NB4 (cell line): Measurements from ENCODE around the gene STARD3.

Experiments
- MYC ChIP-seq: IDR thresholded peaks from 2 replicates; pipeline ENCODE4 v1.6.1; 2011; ENCODE audit warnings: low read depth, low read length
- POLR2A ChIP-seq: IDR thresholded peaks from 2 replicates; pipeline ENCODE4 v1.6.1; 2011; ENCODE audit warnings: mild to moderate bottlenecking; ENCODE audit not compliant: insufficient read length; ENCODE audit errors: extremely low read depth
- TF ChIP-seq, protein P1 (sequence below): IDR thresholded peaks from one replicate; pipeline ENCODE4 v1.5.1; 2012; ENCODE audit warnings: low read depth, low read length
- TF ChIP-seq, protein P2 (sequence below): IDR thresholded peaks from 2 replicates; pipeline ENCODE4 v1.6.1; 2011; ENCODE audit warnings: low read depth, low read length

DNA sequence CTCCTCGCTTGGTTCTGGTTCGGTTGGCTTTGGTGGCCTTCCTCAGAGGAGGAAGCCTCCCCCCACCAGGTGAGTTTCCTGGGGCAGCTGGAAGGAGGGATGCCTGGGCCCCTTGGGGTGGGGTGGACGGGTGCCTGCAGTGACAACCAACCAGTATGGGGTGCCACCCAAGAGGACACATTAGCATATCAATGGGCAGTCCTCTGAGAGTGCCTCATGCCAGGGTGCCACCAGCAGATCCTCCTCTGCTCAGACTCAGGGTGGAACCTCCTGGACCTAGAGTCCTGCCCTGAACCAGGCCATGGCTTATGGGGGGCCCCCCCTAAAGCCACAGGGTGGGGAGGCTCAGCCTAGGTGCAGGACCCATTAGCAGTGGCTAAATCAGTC lies 7.5 kb upstream of the STARD3 start:
- TF ChIP-seq, protein P1, sequence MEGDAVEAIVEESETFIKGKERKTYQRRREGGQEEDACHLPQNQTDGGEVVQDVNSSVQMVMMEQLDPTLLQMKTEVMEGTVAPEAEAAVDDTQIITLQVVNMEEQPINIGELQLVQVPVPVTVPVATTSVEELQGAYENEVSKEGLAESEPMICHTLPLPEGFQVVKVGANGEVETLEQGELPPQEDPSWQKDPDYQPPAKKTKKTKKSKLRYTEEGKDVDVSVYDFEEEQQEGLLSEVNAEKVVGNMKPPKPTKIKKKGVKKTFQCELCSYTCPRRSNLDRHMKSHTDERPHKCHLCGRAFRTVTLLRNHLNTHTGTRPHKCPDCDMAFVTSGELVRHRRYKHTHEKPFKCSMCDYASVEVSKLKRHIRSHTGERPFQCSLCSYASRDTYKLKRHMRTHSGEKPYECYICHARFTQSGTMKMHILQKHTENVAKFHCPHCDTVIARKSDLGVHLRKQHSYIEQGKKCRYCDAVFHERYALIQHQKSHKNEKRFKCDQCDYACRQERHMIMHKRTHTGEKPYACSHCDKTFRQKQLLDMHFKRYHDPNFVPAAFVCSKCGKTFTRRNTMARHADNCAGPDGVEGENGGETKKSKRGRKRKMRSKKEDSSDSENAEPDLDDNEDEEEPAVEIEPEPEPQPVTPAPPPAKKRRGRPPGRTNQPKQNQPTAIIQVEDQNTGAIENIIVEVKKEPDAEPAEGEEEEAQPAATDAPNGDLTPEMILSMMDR, result no peak
- no peak for TF ChIP-seq POLR2A
- TF ChIP-seq, protein P2, sequence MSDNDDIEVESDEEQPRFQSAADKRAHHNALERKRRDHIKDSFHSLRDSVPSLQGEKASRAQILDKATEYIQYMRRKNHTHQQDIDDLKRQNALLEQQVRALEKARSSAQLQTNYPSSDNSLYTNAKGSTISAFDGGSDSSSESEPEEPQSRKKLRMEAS, result no peak
- no peak for TF ChIP-seq MYC
